Posterior cingulate gyrus (tissue), 11 donors: ENCODE data around the gene ATP13A4.

Experiments used
- DNase-seq, 10 donors: peaks; one replicate each; pipeline versions ENCODE4 v3.0.0 to v3.0.0-alpha.2; 2020 to 2021; ENCODE audit warnings: mixed read lengths in 3 of 10
- intact Hi-C: fragments of 100-400 bp; cut with DNase I; formaldehyde crosslinking; loops from one replicate; pipeline ENCODE4 v1.15.1; 2023

ATP13A4 gene

GRCh38 chr3:193416629-193417028 lies 138.1 kb downstream of the ATP13A4 start:
- no peak for DNase-seq
- intact Hi-C loops: no loop called here

- intact Hi-C loops: no loop called here
- DNase-seq: no peak
These were observed 147.0 kb downstream of the ATP13A4 start for GRCh38 chr3:193407688-193408087.

GRCh38 chr3:193407112-193407511 lies 147.6 kb downstream of the ATP13A4 start:
- no peak for DNase-seq
- intact Hi-C loops: no loop called here

GRCh38 chr3:193403307-193403706 lies 151.4 kb downstream of the ATP13A4 start:
- intact Hi-C loops: no loop called here
- no peak for DNase-seq

- peak in 3 of 10 donors; percentile 22 to 72 (median 41) for DNase-seq
- intact Hi-C loops: no loop called here
These were observed 154.4 kb downstream of the ATP13A4 start for GRCh38 chr3:193400304-193400703.

GRCh38 chr3:193396451-193397244 lies 158.0 kb downstream of the ATP13A4 start:
- DNase-seq: no peak
- intact Hi-C loops: no loop called here

GRCh38 chr3:193391902-193392301 lies 162.8 kb downstream of the ATP13A4 start:
- no peak for DNase-seq
- intact Hi-C loops: no loop called here

- DNase-seq: no peak
- intact Hi-C loops: no loop called here
These were observed 165.4 kb downstream of the ATP13A4 start for GRCh38 chr3:193389335-193389734.

GRCh38 chr3:193388361-193388760 lies 166.3 kb downstream of the ATP13A4 start:
- intact Hi-C loops: no loop called here
- DNase-seq: no peak

GRCh38 chr3:193387596-193387995 lies 167.1 kb downstream of the ATP13A4 start:
- DNase-seq: no peak
- intact Hi-C loops: no loop called here

- intact Hi-C loops: no loop called here
- no peak for DNase-seq
These were observed 176.0 kb downstream of the ATP13A4 start, which contains the start of gene ATP13A5 for GRCh38 chr3:193378706-193379105. Gene ATP13A5 (minus strand): TSS chr3:193378753. CDS start chr3:193378725, 28 bp downstream.

- DNase-seq: no peak
- intact Hi-C loops: no loop called here
These were observed 177.1 kb downstream of the ATP13A4 start for GRCh38 chr3:193377591-193377990.

- no peak for DNase-seq
- intact Hi-C loops: no loop called here
These were observed 179.1 kb downstream of the ATP13A4 start for GRCh38 chr3:193375614-193376013.

GRCh38 chr3:193372783-193373182 lies 181.9 kb downstream of the ATP13A4 start:
- no peak for DNase-seq
- intact Hi-C loops: no loop called here

- intact Hi-C loops: no loop called here
- DNase-seq: no peak
These were observed 186.8 kb downstream of the ATP13A4 start for GRCh38 chr3:193367868-193368267.

- intact Hi-C loops: no loop called here
- no peak for DNase-seq
These were observed 197.4 kb downstream of the ATP13A4 start for GRCh38 chr3:193357291-193357690.

- intact Hi-C loops: no loop called here
- no peak for DNase-seq
These were observed 200.3 kb downstream of the ATP13A4 start for GRCh38 chr3:193354423-193354822.
